HepG2 (cell line): Measurements from ENCODE around the gene MAGEA2B.
"Not testable (repeated sequence)": the region's sequence is repeated elsewhere in the genome, so short reads cannot be mapped to it uniquely, and the experiment has no call there.

Experiments
- CHD2 ChIP-seq: IDR thresholded peaks from 2 replicates; pipeline ENCODE4 v1.6.1; 2011; ENCODE audit warnings: low read depth, low read length, improper control_type of control experiment
- CREB3 ChIP-seq: sonication (generic); formaldehyde crosslinking; IDR thresholded peaks from 2 replicates; pipeline ENCODE4 v1.5.0; 2020; ENCODE audit warnings: missing genetic modification reagents
- EZH2 ChIP-seq: conservative IDR thresholded peaks from 2 replicates; pipeline ENCODE4 v1.6.1; 2012; ENCODE audit warnings: mild to moderate bottlenecking, low read depth, low read length, moderate library complexity
- HBP1 ChIP-seq: IDR thresholded peaks from 2 replicates; pipeline ENCODE4 v1.6.1; 2016; ENCODE audit warnings: low read depth, control low read depth
- KDM1A ChIP-seq: IDR thresholded peaks from 2 replicates; pipeline ENCODE4 v1.6.1; 2016; ENCODE audit warnings: missing compliant biosample characterization
- MTA1 ChIP-seq: sonication (generic); formaldehyde crosslinking; IDR thresholded peaks from 2 replicates; pipeline ENCODE4 v1.4.0; 2020; ENCODE audit warnings: missing genetic modification reagents, mild to moderate bottlenecking, borderline replicate concordance
- MYC ChIP-seq: sonication (generic); formaldehyde crosslinking; IDR thresholded peaks from 2 replicates; pipeline ENCODE4 v1.9.0; 2021; ENCODE audit warnings: missing genetic modification reagents, borderline replicate concordance
- NFE2L1 ChIP-seq: sonication (generic); formaldehyde crosslinking; IDR thresholded peaks from 2 replicates; pipeline ENCODE4 v1.4.0; 2020; ENCODE audit warnings: missing genetic modification reagents, mild to moderate bottlenecking, borderline replicate concordance
- PHB2 ChIP-seq: fragments of 450-650 bp; IDR thresholded peaks from 2 replicates; pipeline ENCODE4 v1.6.1; 2018; ENCODE audit not compliant: partially characterized antibody
- POLR2A ChIP-seq, 2 experiments: IDR thresholded peaks; 2 replicates each; pipeline ENCODE4 v1.6.1; 2011; ENCODE audit warnings: low read depth in 2 of 2, low read length in 2 of 2, mild to moderate bottlenecking in 1 of 2, moderate library complexity in 1 of 2; ENCODE audit not compliant: insufficient read depth in 1 of 2
- ZNF138 ChIP-seq: sonication (generic); formaldehyde crosslinking; IDR thresholded peaks from 2 replicates; pipeline ENCODE4 v1.5.0; 2020; ENCODE audit warnings: mild to moderate bottlenecking, low read depth, missing genetic modification reagents
- ZNF83 ChIP-seq: sonication (generic); formaldehyde crosslinking; IDR thresholded peaks from 2 replicates; pipeline ENCODE4 v1.4.0; 2020; ENCODE audit warnings: missing genetic modification reagents, mild to moderate bottlenecking, borderline replicate concordance
- ZNF891 ChIP-seq: sonication (generic); formaldehyde crosslinking; IDR thresholded peaks from 2 replicates; pipeline ENCODE4 v1.5.0; 2020; ENCODE audit warnings: mild to moderate bottlenecking, missing genetic modification reagents
- TF ChIP-seq, protein P1 (sequence below): sonication (generic); formaldehyde crosslinking; IDR thresholded peaks from 2 replicates; pipeline ENCODE4 v1.5.0; 2020; ENCODE audit warnings: mild to moderate bottlenecking, missing genetic modification reagents, moderate library complexity

DNA sequence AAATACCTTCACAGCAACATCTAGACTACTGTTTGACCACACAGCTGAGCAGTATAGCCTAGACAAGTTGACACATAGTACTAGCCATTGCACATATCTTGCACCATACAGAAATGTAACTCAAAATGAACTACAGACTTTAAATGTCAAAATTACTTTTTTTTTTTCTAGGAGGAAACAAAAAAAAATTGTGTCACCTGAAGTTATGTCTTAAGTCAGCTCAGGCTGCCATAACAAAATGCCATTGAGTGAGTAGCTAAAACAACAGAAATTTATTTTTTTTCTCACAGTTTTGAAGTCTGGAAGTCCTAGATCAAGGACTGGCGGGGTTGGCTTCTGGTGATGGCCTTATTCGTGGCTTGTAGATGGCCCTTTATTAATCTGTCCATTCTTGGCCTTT lies 5.3 kb upstream of the MAGEA2B start, which contains the start of gene CSAG2:
- TF ChIP-seq, protein P1, sequence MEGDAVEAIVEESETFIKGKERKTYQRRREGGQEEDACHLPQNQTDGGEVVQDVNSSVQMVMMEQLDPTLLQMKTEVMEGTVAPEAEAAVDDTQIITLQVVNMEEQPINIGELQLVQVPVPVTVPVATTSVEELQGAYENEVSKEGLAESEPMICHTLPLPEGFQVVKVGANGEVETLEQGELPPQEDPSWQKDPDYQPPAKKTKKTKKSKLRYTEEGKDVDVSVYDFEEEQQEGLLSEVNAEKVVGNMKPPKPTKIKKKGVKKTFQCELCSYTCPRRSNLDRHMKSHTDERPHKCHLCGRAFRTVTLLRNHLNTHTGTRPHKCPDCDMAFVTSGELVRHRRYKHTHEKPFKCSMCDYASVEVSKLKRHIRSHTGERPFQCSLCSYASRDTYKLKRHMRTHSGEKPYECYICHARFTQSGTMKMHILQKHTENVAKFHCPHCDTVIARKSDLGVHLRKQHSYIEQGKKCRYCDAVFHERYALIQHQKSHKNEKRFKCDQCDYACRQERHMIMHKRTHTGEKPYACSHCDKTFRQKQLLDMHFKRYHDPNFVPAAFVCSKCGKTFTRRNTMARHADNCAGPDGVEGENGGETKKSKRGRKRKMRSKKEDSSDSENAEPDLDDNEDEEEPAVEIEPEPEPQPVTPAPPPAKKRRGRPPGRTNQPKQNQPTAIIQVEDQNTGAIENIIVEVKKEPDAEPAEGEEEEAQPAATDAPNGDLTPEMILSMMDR = not testable (repeated sequence)
- not testable (repeated sequence) for TF ChIP-seq EZH2; CREB3 (CRISPR knock-in tag); ZNF83 (CRISPR knock-in tag); ZNF138; HBP1; PHB2; MYC (CRISPR knock-in tag); KDM1A (CRISPR knock-in tag); ZNF891 (CRISPR knock-in tag); CHD2; MTA1; NFE2L1 (CRISPR knock-in tag); POLR2A (IDR thresholded peaks at IDR 0.05; ENCODE audit: insufficient read depth in 1 of 2, low read depth in 2 of 2, low read length in 2 of 2)
